ENCODE data around the gene CD55. TPM values are rescaled to one million over a fixed set of nuclear protein-coding genes. Genes with fewer than 3 reads are reported as not detected.

CD55 gene
- total and polyA plus RNA-seq, 2 of the 13 experiments (the other 11 are each of a cell fraction or from before 2014, with no cell fraction given) = 6.0 to 56.0 TPM

- TF ChIP-seq, protein P1, sequence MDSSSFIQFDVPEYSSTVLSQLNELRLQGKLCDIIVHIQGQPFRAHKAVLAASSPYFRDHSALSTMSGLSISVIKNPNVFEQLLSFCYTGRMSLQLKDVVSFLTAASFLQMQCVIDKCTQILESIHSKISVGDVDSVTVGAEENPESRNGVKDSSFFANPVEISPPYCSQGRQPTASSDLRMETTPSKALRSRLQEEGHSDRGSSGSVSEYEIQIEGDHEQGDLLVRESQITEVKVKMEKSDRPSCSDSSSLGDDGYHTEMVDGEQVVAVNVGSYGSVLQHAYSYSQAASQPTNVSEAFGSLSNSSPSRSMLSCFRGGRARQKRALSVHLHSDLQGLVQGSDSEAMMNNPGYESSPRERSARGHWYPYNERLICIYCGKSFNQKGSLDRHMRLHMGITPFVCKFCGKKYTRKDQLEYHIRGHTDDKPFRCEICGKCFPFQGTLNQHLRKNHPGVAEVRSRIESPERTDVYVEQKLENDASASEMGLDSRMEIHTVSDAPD (CRISPR knock-in tag; IDR thresholded peaks at IDR 0.05) = peak; percentile 67; the same call in 1 of the 2 replicates
- no peak for TF ChIP-seq ZNF337 (CRISPR knock-in tag; IDR thresholded peaks at IDR 0.05; ENCODE audit: borderline replicate concordance, low read depth)
- TF ChIP-seq POLR2G (IDR thresholded peaks at IDR 0.05; ENCODE audit: low read depth, low read length) = peak; percentile 64
- no peak for TF ChIP-seq ZNF44 (CRISPR knock-in tag; IDR thresholded peaks at IDR 0.05)
- TF ChIP-seq FOXO1 (CRISPR knock-in tag; IDR thresholded peaks at IDR 0.05) = no peak
- TF ChIP-seq, protein P2, sequence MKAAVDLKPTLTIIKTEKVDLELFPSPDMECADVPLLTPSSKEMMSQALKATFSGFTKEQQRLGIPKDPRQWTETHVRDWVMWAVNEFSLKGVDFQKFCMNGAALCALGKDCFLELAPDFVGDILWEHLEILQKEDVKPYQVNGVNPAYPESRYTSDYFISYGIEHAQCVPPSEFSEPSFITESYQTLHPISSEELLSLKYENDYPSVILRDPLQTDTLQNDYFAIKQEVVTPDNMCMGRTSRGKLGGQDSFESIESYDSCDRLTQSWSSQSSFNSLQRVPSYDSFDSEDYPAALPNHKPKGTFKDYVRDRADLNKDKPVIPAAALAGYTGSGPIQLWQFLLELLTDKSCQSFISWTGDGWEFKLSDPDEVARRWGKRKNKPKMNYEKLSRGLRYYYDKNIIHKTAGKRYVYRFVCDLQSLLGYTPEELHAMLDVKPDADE (CRISPR knock-in tag; IDR thresholded peaks at IDR 0.05) = no peak
- TF ChIP-seq ZNF468 (CRISPR knock-in tag; IDR thresholded peaks at IDR 0.05) = no peak
- TF ChIP-seq, protein P3, sequence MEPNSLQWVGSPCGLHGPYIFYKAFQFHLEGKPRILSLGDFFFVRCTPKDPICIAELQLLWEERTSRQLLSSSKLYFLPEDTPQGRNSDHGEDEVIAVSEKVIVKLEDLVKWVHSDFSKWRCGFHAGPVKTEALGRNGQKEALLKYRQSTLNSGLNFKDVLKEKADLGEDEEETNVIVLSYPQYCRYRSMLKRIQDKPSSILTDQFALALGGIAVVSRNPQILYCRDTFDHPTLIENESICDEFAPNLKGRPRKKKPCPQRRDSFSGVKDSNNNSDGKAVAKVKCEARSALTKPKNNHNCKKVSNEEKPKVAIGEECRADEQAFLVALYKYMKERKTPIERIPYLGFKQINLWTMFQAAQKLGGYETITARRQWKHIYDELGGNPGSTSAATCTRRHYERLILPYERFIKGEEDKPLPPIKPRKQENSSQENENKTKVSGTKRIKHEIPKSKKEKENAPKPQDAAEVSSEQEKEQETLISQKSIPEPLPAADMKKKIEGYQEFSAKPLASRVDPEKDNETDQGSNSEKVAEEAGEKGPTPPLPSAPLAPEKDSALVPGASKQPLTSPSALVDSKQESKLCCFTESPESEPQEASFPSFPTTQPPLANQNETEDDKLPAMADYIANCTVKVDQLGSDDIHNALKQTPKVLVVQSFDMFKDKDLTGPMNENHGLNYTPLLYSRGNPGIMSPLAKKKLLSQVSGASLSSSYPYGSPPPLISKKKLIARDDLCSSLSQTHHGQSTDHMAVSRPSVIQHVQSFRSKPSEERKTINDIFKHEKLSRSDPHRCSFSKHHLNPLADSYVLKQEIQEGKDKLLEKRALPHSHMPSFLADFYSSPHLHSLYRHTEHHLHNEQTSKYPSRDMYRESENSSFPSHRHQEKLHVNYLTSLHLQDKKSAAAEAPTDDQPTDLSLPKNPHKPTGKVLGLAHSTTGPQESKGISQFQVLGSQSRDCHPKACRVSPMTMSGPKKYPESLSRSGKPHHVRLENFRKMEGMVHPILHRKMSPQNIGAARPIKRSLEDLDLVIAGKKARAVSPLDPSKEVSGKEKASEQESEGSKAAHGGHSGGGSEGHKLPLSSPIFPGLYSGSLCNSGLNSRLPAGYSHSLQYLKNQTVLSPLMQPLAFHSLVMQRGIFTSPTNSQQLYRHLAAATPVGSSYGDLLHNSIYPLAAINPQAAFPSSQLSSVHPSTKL (CRISPR knock-in tag; IDR thresholded peaks at IDR 0.05) = peak; percentile 33; the same call in 1 of the 2 replicates
- no peak for TF ChIP-seq AGO2 (optimal IDR thresholded peaks at IDR 0.05; ENCODE audit: low read depth, low read length)
- TF ChIP-seq, protein P4, sequence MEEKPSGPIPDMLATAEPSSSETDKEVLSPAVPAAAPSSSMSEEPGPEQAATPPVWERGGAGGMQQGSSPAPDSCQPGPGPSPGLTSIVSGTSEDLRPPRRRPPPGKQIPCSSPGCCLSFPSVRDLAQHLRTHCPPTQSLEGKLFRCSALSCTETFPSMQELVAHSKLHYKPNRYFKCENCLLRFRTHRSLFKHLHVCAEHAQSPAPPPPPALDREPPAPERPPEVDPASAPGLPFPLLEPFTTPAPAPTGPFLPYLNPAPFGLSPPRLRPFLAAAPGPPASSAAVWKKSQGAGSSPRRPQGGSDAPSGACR (CRISPR knock-in tag; IDR thresholded peaks at IDR 0.05) = no peak
- TF ChIP-seq ZNF691 (CRISPR knock-in tag; IDR thresholded peaks at IDR 0.05; ENCODE audit: borderline replicate concordance, low read depth) = no peak; the same call in none of the 2 replicates
- TF ChIP-seq RXRB (CRISPR knock-in tag; IDR thresholded peaks at IDR 0.05; ENCODE audit: borderline replicate concordance) = peak; percentile 40; the same call in 1 of the 2 replicates
- TF ChIP-seq HMGA1 (CRISPR knock-in tag; conservative IDR thresholded peaks at IDR 0.05) = no peak
- TF ChIP-seq ZNF724P (CRISPR knock-in tag; IDR thresholded peaks at IDR 0.05; ENCODE audit: borderline replicate concordance) = 0 out of 2 replicates have a peak, but pooled peaks have one; percentile 28
- peak; percentile 11; the same call in 1 of the 2 replicates for TF ChIP-seq BCL6 (CRISPR knock-in tag; IDR thresholded peaks at IDR 0.05)
- no peak for TF ChIP-seq MYNN (CRISPR knock-in tag; IDR thresholded peaks at IDR 0.05; ENCODE audit: low read depth)
- peak; percentile 64; the same call in 1 of the 3 replicates for TF ChIP-seq MXI1 (IDR thresholded peaks at IDR 0.05; ENCODE audit: borderline replicate concordance, low read depth, low read length)
- TF ChIP-seq NFYC (CRISPR knock-in tag; IDR thresholded peaks at IDR 0.05) = peak; percentile 30; the same call in 1 of the 2 replicates
- 0 out of 2 replicates have a peak, but pooled peaks have one; percentile 10 for TF ChIP-seq ZNF510 (CRISPR knock-in tag; IDR thresholded peaks at IDR 0.05; ENCODE audit: low read depth)
- TF ChIP-seq PHF21A (CRISPR knock-in tag; IDR thresholded peaks at IDR 0.05) = peak; percentile 55; the same call in 1 of the 2 replicates
- no peak for TF ChIP-seq NR3C1 (CRISPR knock-in tag; IDR thresholded peaks at IDR 0.05)
- peak; percentile 12; the same call in 1 of the 2 replicates for TF ChIP-seq WIZ (CRISPR knock-in tag; IDR thresholded peaks at IDR 0.05)
These were observed at the start of gene CD55 (continued) for GRCh38 chr1:207321079-207321789.
